ENCODE measurements around the gene KRTAP3-3.

Gene KRTAP3-3

DNA sequence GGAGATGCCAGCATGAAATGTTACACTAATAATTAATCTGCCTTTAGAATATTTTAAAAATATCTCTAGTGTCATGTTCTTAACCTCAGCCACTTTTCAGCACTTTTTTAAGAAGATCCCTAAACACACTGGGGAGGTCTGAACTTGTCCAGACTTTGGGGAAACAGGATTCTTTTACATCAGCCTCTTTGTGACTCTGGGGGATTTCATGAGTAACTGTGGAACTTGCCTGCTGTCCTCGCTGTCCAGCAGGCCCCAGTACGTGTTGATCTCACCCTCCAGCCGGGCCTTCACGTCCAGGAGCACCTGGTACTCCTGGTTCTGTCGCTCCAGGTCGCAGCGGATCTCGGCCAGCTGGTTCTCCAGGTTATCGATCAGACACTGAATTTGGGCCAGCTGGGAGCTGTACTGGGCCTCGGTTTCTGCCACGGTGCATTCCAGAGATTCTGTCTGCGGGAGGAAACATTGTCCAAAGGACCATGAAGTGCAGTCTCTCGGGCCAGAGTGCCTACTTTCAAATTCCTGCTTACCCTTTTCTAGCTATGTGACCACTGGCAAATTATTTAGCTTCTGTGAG, 15.3 kb downstream of the KRTAP3-3 start:
- H3K4me2 ChIP-seq = no peak overlapping the region
- H3K9ac ChIP-seq = no peak overlapping the region
- no peaks in the 10 kb centered on the region for H4K20me1 ChIP-seq (ENCODE audit: insufficient read depth)
- H3K79me2 ChIP-seq (ENCODE audit: insufficient read depth, low read depth) = no peaks in the 10 kb centered on the region
- no peaks in the 10 kb centered on the region for H3K4me1 ChIP-seq (ENCODE audit: low read depth, poor library complexity, severe bottlenecking)
- no peaks in the 10 kb centered on the region for H3K27me3 ChIP-seq (ENCODE audit: insufficient read depth, low read depth)
- H3K4me3 ChIP-seq (IDR thresholded peaks at IDR 0.05; ENCODE audit: insufficient read depth, low read depth, low read length) = no peak overlapping the region
- TF ChIP-seq CTCF (conservative IDR thresholded peaks at IDR 0.05; ENCODE audit: low read depth, low read length) = no peak
- H3K27ac ChIP-seq = no peak overlapping the region
- no peak overlapping the region for H2AFZ ChIP-seq (ENCODE audit: low read depth)
- H3K36me3 ChIP-seq (ENCODE audit: insufficient read depth) = no peaks in the 10 kb centered on the region

- H2AFZ ChIP-seq (ENCODE audit: low read depth) = no peak overlapping the region
- H3K27ac ChIP-seq = no peak overlapping the region
- no peak overlapping the region for H3K4me2 ChIP-seq
- no peak overlapping the region for H3K9ac ChIP-seq
- no peak overlapping the region for H3K4me3 ChIP-seq (IDR thresholded peaks at IDR 0.05; ENCODE audit: insufficient read depth, low read depth, low read length)
- H4K20me1 ChIP-seq (ENCODE audit: insufficient read depth) = no peaks in the 10 kb centered on the region
- no peaks in the 10 kb centered on the region for H3K27me3 ChIP-seq (ENCODE audit: insufficient read depth, low read depth)
- no peaks in the 10 kb centered on the region for H3K36me3 ChIP-seq (ENCODE audit: insufficient read depth)
- no peak for TF ChIP-seq CTCF (conservative IDR thresholded peaks at IDR 0.05; ENCODE audit: low read depth, low read length)
- no peaks in the 10 kb centered on the region for H3K4me1 ChIP-seq (ENCODE audit: low read depth, poor library complexity, severe bottlenecking)
- no peaks in the 10 kb centered on the region for H3K79me2 ChIP-seq (ENCODE audit: insufficient read depth, low read depth)
These were observed 18.4 kb downstream of the KRTAP3-3 start for GRCh38 chr17:40975516-40975915.

DNA sequence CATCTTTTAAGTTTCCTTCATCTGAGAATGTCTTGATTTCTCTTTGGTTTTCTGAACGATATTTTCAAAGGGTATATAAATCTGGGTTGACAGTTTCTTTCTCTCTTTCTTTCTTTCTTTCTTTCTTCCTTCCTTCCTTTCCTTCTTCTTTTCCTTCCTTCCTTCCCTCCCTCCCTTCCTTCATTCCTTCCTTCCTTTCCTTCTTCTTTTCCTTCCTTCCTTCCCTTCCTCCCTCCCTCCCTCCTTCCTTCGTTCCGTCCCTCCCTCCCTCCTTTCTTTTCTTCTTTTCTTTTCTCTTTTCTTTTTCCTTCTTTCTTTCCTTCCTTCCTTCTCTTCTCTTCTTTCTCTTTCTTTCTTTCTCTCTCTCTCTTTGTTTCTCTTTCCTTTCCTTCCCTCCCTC, 19.6 kb downstream of the KRTAP3-3 start:
- no peak overlapping the region for H2AFZ ChIP-seq (ENCODE audit: low read depth)
- no peak overlapping the region for H3K4me2 ChIP-seq
- H4K20me1 ChIP-seq (ENCODE audit: insufficient read depth) = no peaks in the 10 kb centered on the region
- no peaks in the 10 kb centered on the region for H3K4me1 ChIP-seq (ENCODE audit: low read depth, poor library complexity, severe bottlenecking)
- no peak overlapping the region for H3K27ac ChIP-seq
- TF ChIP-seq CTCF (conservative IDR thresholded peaks at IDR 0.05; ENCODE audit: low read depth, low read length) = no peak
- no peak overlapping the region for H3K4me3 ChIP-seq (IDR thresholded peaks at IDR 0.05; ENCODE audit: insufficient read depth, low read depth, low read length)
- H3K79me2 ChIP-seq (ENCODE audit: insufficient read depth, low read depth) = no peaks in the 10 kb centered on the region
- H3K27me3 ChIP-seq (ENCODE audit: insufficient read depth, low read depth) = no peaks in the 10 kb centered on the region
- H3K9ac ChIP-seq = no peak overlapping the region
- H3K36me3 ChIP-seq (ENCODE audit: insufficient read depth) = no peaks in the 10 kb centered on the region

DNA sequence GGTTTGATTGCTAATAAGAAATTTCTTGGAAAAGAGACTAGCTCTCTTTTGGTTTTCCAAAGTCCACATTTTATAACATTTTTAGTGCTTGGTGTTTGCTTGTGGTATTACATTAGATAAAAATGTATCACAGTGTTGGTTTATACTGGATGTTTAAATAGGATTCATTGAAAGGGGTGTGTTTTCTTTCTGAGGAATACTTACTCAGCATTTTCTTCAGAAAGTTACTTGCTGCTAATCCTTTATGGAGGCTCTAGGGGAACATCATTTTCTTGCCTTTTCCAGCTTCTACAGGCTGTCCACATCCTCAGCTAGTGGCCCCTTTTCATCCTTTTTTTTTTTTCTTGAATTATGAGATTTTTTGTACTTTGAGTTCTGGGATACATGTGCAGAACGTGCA, 26.4 kb downstream of the KRTAP3-3 start:
- Histone ChIP-seq H3K27me3 (ENCODE audit: insufficient read depth, low read depth) (no peaks in the 10 kb centered on the region), H3K27ac (no peak overlapping the region), H3K9ac (no peak overlapping the region), H4K20me1 (ENCODE audit: insufficient read depth) (no peaks in the 10 kb centered on the region), H3K4me2 (no peak overlapping the region), H3K36me3 (ENCODE audit: insufficient read depth) (no peaks in the 10 kb centered on the region), H3K4me3 (IDR thresholded peaks at IDR 0.05; ENCODE audit: insufficient read depth, low read depth, low read length) (no peak overlapping the region), H3K4me1 (ENCODE audit: low read depth, poor library complexity, severe bottlenecking) (no peaks in the 10 kb centered on the region), H2AFZ (ENCODE audit: low read depth) (no peak overlapping the region), H3K79me2 (ENCODE audit: insufficient read depth, low read depth) (no peaks in the 10 kb centered on the region)
- TF ChIP-seq CTCF (conservative IDR thresholded peaks at IDR 0.05; ENCODE audit: low read depth, low read length) = no peak
